K562 (cell line): Measurements from ENCODE around the gene MYO1D.

Source experiments
- CTCF ChIP-seq, 3 experiments: IDR thresholded peaks in 2 of 3; conservative IDR thresholded peaks in 1 of 3; 2 replicates each; pipeline ENCODE4 v1.5.1; 2011 to 2012; ENCODE audit warnings: low read length in 3 of 3, mild to moderate bottlenecking in 3 of 3, control low read depth in 2 of 3, improper control_type of control experiment in 1 of 3, inconsistent platforms in 1 of 3, low read depth in 1 of 3, mixed read lengths in 1 of 3, moderate library complexity in 1 of 3; ENCODE audit not compliant: insufficient read depth in 2 of 3
- ZSCAN29 ChIP-seq: fragments of 450-650 bp; IDR thresholded peaks from 2 replicates; pipeline ENCODE4 v1.6.1; 2017

- TF ChIP-seq ZSCAN29 (no peak), CTCF (IDR thresholded peaks at IDR 0.05 in 2 of 3, conservative IDR thresholded peaks at IDR 0.05 in 1 of 3; ENCODE audit: insufficient read depth in 2 of 3, low read depth in 1 of 3, low read length in 3 of 3) (no peak)
Measured at GRCh38 chr17:32920293-32920692, 43.4 kb upstream of the MYO1D start.
